D721Med (cell line): ENCODE measurements around the gene ASB18.

Experiments used
- DNase-seq: peaks from one replicate; pipeline ENCODE4 v3.0.0; 2011; ENCODE audit warnings: low spot score; ENCODE audit not compliant: insufficient read length
- FAIRE-seq: peaks from 2 replicates; lab custom pipeline; 2011; peaks lifted over from hg19 to GRCh38; lab: Jason Lieb, UNC
- CTCF ChIP-seq: IDR thresholded peaks from 2 replicates; pipeline ENCODE4 v1.5.1; 2012; ENCODE audit warnings: mild to moderate bottlenecking, control low read depth; ENCODE audit not compliant: insufficient read depth; ENCODE audit errors: missing control alignments

ASB18 gene

GRCh38 chr2:236215761-236216333 is 48.4 kb downstream of the ASB18 start:
- TF ChIP-seq CTCF = no peak
- FAIRE-seq (no peak), DNase-seq (no peak)

GRCh38 chr2:236215196-236215595 is 49.0 kb downstream of the ASB18 start:
- TF ChIP-seq CTCF = no peak
- FAIRE-seq (no peak), DNase-seq (no peak)

GRCh38 chr2:236214376-236214995 is 49.7 kb downstream of the ASB18 start:
- no peak for FAIRE-seq
- TF ChIP-seq CTCF = no peak
- DNase-seq = no peak

GRCh38 chr2:236211296-236211695 is 52.9 kb downstream of the ASB18 start:
- no peak for FAIRE-seq

GRCh38 chr2:236210536-236210935 is 53.7 kb downstream of the ASB18 start:
- FAIRE-seq (no peak), DNase-seq (no peak)
- TF ChIP-seq CTCF = no peak

More at GRCh38 chr2:236211296-236211695, 52.9 kb downstream of the ASB18 start:
- DNase-seq = no peak
- TF ChIP-seq CTCF = no peak

- DNase-seq = no peak
- TF ChIP-seq CTCF = no peak
- FAIRE-seq = no peak
Measured at GRCh38 chr2:236209996-236210395, 54.2 kb downstream of the ASB18 start.

GRCh38 chr2:236209535-236209934 is 54.7 kb downstream of the ASB18 start:
- DNase-seq (no peak), FAIRE-seq (no peak)
- TF ChIP-seq CTCF = no peak
